Measurements from ENCODE around the gene FAM180B. TPM values are rescaled to one million over a fixed set of nuclear protein-coding genes. Genes with fewer than 3 reads are reported as not detected.

The FAM180B gene
- total and polyA plus RNA-seq, 8 donors = 0.13 to 0.35 (median 0.25) TPM; not detected in 2

GRCh38 chr11:47587039-47587716 is 700 bp downstream of the FAM180B start:
- Histone ChIP-seq H3K4me3 (no peak overlapping the region), H3K4me1 (peaks cover 0 to 9% of the 10 kb centered on the region in 2 donors), H3K9me3 (no peaks in the 10 kb centered on the region), H3K27ac (no peak overlapping the region), H3K36me3 (peaks cover 0 to 38% of the 10 kb centered on the region in 2 donors), H3K27me3 (peaks cover 0 to 28% of the 10 kb centered on the region in 2 donors)
- ATAC-seq (no peak), DNase-seq (no peak)
- intact Hi-C loops (cut with DNase I) = no loop called here
- TF ChIP-seq, protein P1, sequence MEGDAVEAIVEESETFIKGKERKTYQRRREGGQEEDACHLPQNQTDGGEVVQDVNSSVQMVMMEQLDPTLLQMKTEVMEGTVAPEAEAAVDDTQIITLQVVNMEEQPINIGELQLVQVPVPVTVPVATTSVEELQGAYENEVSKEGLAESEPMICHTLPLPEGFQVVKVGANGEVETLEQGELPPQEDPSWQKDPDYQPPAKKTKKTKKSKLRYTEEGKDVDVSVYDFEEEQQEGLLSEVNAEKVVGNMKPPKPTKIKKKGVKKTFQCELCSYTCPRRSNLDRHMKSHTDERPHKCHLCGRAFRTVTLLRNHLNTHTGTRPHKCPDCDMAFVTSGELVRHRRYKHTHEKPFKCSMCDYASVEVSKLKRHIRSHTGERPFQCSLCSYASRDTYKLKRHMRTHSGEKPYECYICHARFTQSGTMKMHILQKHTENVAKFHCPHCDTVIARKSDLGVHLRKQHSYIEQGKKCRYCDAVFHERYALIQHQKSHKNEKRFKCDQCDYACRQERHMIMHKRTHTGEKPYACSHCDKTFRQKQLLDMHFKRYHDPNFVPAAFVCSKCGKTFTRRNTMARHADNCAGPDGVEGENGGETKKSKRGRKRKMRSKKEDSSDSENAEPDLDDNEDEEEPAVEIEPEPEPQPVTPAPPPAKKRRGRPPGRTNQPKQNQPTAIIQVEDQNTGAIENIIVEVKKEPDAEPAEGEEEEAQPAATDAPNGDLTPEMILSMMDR (IDR thresholded peaks at IDR 0.05) = no peak

DNA sequence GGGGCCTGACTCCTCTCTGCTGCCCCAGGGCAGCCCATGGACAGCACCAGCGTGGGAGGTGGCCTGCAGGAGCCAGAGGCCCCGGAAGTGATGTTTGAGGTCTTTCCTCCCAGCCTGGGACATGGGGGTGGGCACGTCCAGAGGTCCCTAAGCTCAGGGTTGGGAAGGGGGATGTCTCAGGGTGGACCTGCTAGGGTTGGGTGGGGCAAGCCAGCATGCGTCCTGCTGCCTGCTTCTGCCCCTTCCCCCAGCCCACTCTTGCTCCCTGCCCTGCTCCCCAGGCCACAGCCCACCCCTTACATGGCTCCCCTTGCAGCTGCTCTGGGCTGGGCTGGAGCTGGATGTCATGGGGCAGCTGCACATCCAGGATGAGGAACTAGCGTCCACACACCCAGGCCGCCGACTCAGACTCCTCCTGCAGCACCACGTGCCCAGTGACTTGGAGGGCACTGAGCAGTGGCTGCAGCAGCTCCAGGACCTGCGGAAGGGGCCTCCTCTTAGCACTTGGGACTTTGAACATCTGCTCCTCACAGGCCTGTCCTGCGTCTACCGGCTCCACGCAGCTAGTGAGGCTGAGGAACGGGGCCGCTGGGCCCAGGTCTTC is 1.3 kb downstream of the FAM180B start:
- Histone ChIP-seq H3K36me3 (peaks cover 0 to 31% of the 10 kb centered on the region in 2 donors), H3K27ac (no peak overlapping the region), H3K9me3 (no peaks in the 10 kb centered on the region), H3K4me3 (no peak overlapping the region), H3K27me3 (peaks cover 5 to 34% of the 10 kb centered on the region in 2 donors), H3K4me1 (peaks cover 0 to 9% of the 10 kb centered on the region in 2 donors)
- intact Hi-C loops (cut with DNase I) = no loop called here
- TF ChIP-seq, protein P1 (IDR thresholded peaks at IDR 0.05) = no peak
- ATAC-seq (peak; percentile 82), DNase-seq (peak in 2 of 4 donors; percentile 83 to 89)

DNA sequence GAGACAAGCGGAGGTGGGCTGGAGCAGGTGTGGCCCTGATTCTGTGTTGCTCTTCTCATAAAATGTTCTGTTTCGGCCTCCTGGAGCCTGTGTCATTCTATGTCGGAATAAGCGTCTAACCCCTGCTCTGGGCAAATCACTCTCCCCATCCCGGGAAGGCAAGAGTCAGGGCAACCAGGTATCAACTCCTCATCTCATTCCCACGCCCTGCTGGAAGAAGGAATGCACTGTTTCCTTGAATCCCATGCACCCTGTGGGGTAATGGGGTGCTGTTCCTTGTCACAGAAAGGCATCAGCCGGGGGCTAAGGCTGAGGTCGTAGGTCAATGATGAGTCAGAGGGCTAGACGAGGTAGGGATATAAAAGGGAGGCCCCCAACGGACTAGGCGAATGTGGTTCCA is 2.6 kb downstream of the FAM180B start:
- H3K27ac ChIP-seq = no peak overlapping the region

DNA sequence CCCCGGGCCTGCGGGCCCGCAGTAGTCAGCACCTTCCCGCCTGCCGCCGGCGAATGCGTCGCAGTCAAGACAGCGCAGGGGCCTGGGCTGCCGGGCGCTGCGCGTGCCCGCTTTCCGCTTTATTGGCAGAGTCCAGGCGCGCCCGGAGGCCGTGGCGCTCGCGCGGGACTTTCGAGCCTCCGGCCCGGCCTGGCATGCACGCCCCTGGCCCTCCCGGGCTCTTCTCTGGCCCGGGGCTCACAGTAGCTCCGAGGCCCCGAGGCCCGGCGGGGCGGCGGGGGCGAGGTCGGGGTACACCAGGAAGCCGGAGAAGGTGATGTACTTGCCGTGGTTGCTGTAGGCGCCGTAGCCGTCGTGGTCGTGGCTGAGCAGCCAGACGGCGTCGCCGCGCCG is 3.1 kb downstream of the FAM180B start:
- peak; percentile 20 for ATAC-seq
- intact Hi-C loops (cut with DNase I) = no loop called here
- Histone ChIP-seq H3K4me3 (peak overlapping the region in 1 of 2 donors; percentile 11), H3K36me3 (peaks cover 0 to 14% of the 10 kb centered on the region in 2 donors), H3K4me1 (peaks cover 0 to 19% of the 10 kb centered on the region in 2 donors), H3K27ac (no peak overlapping the region), H3K9me3 (no peaks in the 10 kb centered on the region), H3K27me3 (peaks cover 22 to 52% of the 10 kb centered on the region in 2 donors)
- TF ChIP-seq, protein P1 (IDR thresholded peaks at IDR 0.05) = no peak
- DNase-seq = peak in 2 of 4 donors; percentile 46 to 52

More for the DNA sequence above, 2.6 kb downstream of the FAM180B start:
- DNase-seq (no peak), ATAC-seq (no peak)
- peaks cover 17 to 47% of the 10 kb centered on the region in 2 donors for H3K27me3 ChIP-seq
- H3K4me3 ChIP-seq = peak overlapping the region in 1 of 2 donors; percentile 11
- peaks cover 0 to 15% of the 10 kb centered on the region in 2 donors for H3K4me1 ChIP-seq
- intact Hi-C loops (cut with DNase I) = no loop called here
- H3K9me3 ChIP-seq = no peaks in the 10 kb centered on the region
- peaks cover 0 to 18% of the 10 kb centered on the region in 2 donors for H3K36me3 ChIP-seq
- TF ChIP-seq, protein P1 (IDR thresholded peaks at IDR 0.05) = no peak
